K562 (cell line): ENCODE results near the gene MACROD2. TPM values are rescaled to one million over a fixed set of nuclear protein-coding genes. Genes with fewer than 3 reads are reported as not detected.

Experiments
- PRDM10 ChIP-seq: fragments of 450-650 bp; IDR thresholded peaks from 2 replicates; pipeline ENCODE4 v1.6.1; 2018; ENCODE audit not compliant: partially characterized antibody
- ZBTB33 ChIP-seq: sonication (generic); formaldehyde crosslinking; IDR thresholded peaks from 2 replicates; pipeline ENCODE4 v1.8.1; 2023; ENCODE audit warnings: mild to moderate bottlenecking, missing genetic modification reagents
- ZNF174 ChIP-seq: fragments of 250-450 bp; sonication (Bioruptor Pico); IDR thresholded peaks from 2 replicates; pipeline ENCODE4 v1.4.0; 2020; ENCODE audit warnings: mild to moderate bottlenecking
- ZNF699 ChIP-seq: fragments of 250-450 bp; sonication (Bioruptor Pico); IDR thresholded peaks from 2 replicates; pipeline ENCODE4 v1.8.0; 2021; ENCODE audit warnings: mild to moderate bottlenecking, moderate library complexity; ENCODE audit not compliant: insufficient replicate concordance
- ZNF76 ChIP-seq: fragments of 250-450 bp; sonication (Bioruptor Pico); IDR thresholded peaks from 2 replicates; pipeline ENCODE4 v1.4.0; 2020; ENCODE audit warnings: mild to moderate bottlenecking, moderate library complexity, borderline replicate concordance
- polyA plus RNA-seq, 8 experiments: library from polyadenylated mRNA; depleted of rRNA in 4 of 8; stranded (reverse) in 5 of 8; unstranded in 3 of 8; fragments of >200 nt; fragmentation: Nextera tagmentation in 2 of 8; fragmentation: Illumina TruSeq in 1 of 8; extraction: Ambion mirVana in 2 of 8; extraction: Trizol in 1 of 8; gene quantifications; 2 replicates each; pipeline versions ENCODE4 v1.2.1 to v1.2.3, GENCODE V29; 2011 to 2014; ENCODE audit warnings: inconsistent platforms in 1 of 8, missing spikeins in 1 of 8
- total RNA-seq, 7 experiments: library from RNA; depleted of rRNA in 6 of 7; stranded (reverse); fragments of >200 nt in 6 of 7; fragmentation: Illumina TruSeq in 2 of 7; extraction: Trizol in 2 of 7; gene quantifications; 2 replicates each; pipeline versions ENCODE4 v1.2.1 to v1.2.3, GENCODE V29; 2011 to 2021; ENCODE audit warnings: low replicate concordance in 1 of 7

Gene MACROD2
- total and polyA plus RNA-seq, 9 of the 15 experiments (the other 6 are each of a cell fraction or from before 2014, with no cell fraction given): not detected

GRCh38 chr20:15924556-15924955 lies 1929.2 kb downstream of the MACROD2 start (continued):
- TF ChIP-seq ZBTB33 (CRISPR knock-in tag) (no peak), ZNF174 (CRISPR knock-in tag) (no peak), ZNF699 (CRISPR knock-in tag) (no peak), PRDM10 (no peak), ZNF76 (CRISPR knock-in tag) (no peak)
